Measurements from ENCODE around the gene KDM5C.
A peak's percentile ranks its signal among the peaks of the same experiment; 100 is the strongest.

Gene KDM5C

GRCh38 chrX:53250556-53250955 lies 25.5 kb upstream of the KDM5C start:
- no peak for DNase-seq

- no peak for DNase-seq
Measured at GRCh38 chrX:53249408-53250042, 24.5 kb upstream of the KDM5C start.

GRCh38 chrX:53247928-53248327 lies 22.9 kb upstream of the KDM5C start:
- DNase-seq = no peak

GRCh38 chrX:53246231-53246630 lies 21.2 kb upstream of the KDM5C start:
- DNase-seq = no peak

GRCh38 chrX:53244610-53245009 lies 19.6 kb upstream of the KDM5C start:
- no peak for DNase-seq

- DNase-seq = no peak
Measured at GRCh38 chrX:53242310-53242709, 17.3 kb upstream of the KDM5C start.

GRCh38 chrX:53241558-53241957 lies 16.6 kb upstream of the KDM5C start:
- DNase-seq = peak in 1 of 5 experiments; percentile 27

- peak in 2 of 5 experiments; percentile 9 to 36 for DNase-seq
Measured at GRCh38 chrX:53239474-53239873, 14.5 kb upstream of the KDM5C start.

- no peak for DNase-seq
Measured at GRCh38 chrX:53237056-53237455, 12.0 kb upstream of the KDM5C start.

GRCh38 chrX:53236025-53236679 lies 11.1 kb upstream of the KDM5C start:
- no peak for DNase-seq

- no peak for DNase-seq
Measured at GRCh38 chrX:53235566-53235965, 10.6 kb upstream of the KDM5C start.

GRCh38 chrX:53234484-53234883 lies 9.5 kb upstream of the KDM5C start:
- no peak for DNase-seq

- DNase-seq = no peak
Measured at GRCh38 chrX:53233536-53233935, 8.5 kb upstream of the KDM5C start.

- no peak for DNase-seq
Measured at GRCh38 chrX:53230116-53230515, 5.1 kb upstream of the KDM5C start.

- no peak for DNase-seq
Measured at GRCh38 chrX:53227224-53227765, 2.3 kb upstream of the KDM5C start.

- peak in 2 of 5 experiments; percentile 38 to 45 for DNase-seq
Measured at GRCh38 chrX:53223955-53224859, 800 bp downstream of the KDM5C start.

- DNase-seq = no peak
Measured at GRCh38 chrX:53223068-53223693, 1.8 kb downstream of the KDM5C start.

- no peak for DNase-seq
Measured at GRCh38 chrX:53211391-53211978, 13.5 kb downstream of the KDM5C start.

- no peak for DNase-seq
Measured at GRCh38 chrX:53196678-53197077, 28.3 kb downstream of the KDM5C start.

GRCh38 chrX:53195401-53195800 lies 29.6 kb downstream of the KDM5C start:
- no peak for DNase-seq

GRCh38 chrX:53194308-53194707 lies 30.7 kb downstream of the KDM5C start:
- DNase-seq = no peak

- no peak for DNase-seq
Measured at GRCh38 chrX:53193093-53193492, 31.9 kb downstream of the KDM5C start.
